Measurements from ENCODE around the gene CERS6. TPM values are rescaled to one million over a fixed set of nuclear protein-coding genes. Genes with fewer than 3 reads are reported as not detected.

The CERS6 gene, protein sequence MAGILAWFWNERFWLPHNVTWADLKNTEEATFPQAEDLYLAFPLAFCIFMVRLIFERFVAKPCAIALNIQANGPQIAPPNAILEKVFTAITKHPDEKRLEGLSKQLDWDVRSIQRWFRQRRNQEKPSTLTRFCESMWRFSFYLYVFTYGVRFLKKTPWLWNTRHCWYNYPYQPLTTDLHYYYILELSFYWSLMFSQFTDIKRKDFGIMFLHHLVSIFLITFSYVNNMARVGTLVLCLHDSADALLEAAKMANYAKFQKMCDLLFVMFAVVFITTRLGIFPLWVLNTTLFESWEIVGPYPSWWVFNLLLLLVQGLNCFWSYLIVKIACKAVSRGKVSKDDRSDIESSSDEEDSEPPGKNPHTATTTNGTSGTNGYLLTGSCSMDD
- total RNA-seq: 17.1 and 17.9 TPM in 2 replicates

GRCh38 chr2:168455645-168456520 is at the start of gene CERS6:
TSS of gene CERS6 (plus strand) at chr2:168456272. CDS start at chr2:168456449, 177 bp downstream.

GRCh38 chr2:168801961-168802858 is 346.1 kb downstream of the CERS6 start, which contains the start of gene NOSTRIN:
TSS of gene NOSTRIN (plus strand) at chr2:168802637. CDS start at chr2:168802647, 10 bp downstream.

Small RNAs within 50 kb of the gene (small RNA-seq; reads per million reads assigned to genes)
- not detected for gene MIR4774
- not detected for gene RN7SL813P
- not detected for gene RNU6-766P

Other genes with a start within 250 kb of the CERS6 start
- gene STK39, start 208.7 kb upstream of the CERS6 start, total RNA-seq: 15.8 and 18.3 TPM in 2 replicates

All from articular chondrocyte of knee joint (primary cell).